Thoracic aorta (tissue), 2 donors: ENCODE results near the gene JADE2. TPM values are rescaled to one million over a fixed set of nuclear protein-coding genes. Genes with fewer than 3 reads are reported as not detected.

Experiments
- ATAC-seq: fragments of 150-250 bp; one replicate; pipeline ENCODE4 v1.8.0; 2017; ENCODE audit warnings: low read depth; ENCODE audit not compliant: insufficient number of reproducible peaks, low FRiP score
- DNase-seq: peaks from one replicate; pipeline ENCODE4 v3.0.0-alpha.2; 2020; ENCODE audit warnings: low spot score
- H3K27ac ChIP-seq, 2 donors: fragments of 200-600 bp; sonication (generic); 1 replicate in 1 of 2; 2 replicates in 1 of 2; pipeline ENCODE4 v1.5.1; 2016; ENCODE audit warnings: mild to moderate bottlenecking in 2 of 2, moderate library complexity in 2 of 2
- H3K27me3 ChIP-seq: fragments of 200-600 bp; sonication (generic); replicated peaks from 2 replicates; pipeline ENCODE4 v1.6.0; 2016; ENCODE audit warnings: mild to moderate bottlenecking; ENCODE audit not compliant: insufficient read depth
- H3K36me3 ChIP-seq: fragments of 200-600 bp; sonication (generic); one replicate; pipeline ENCODE4 v1.5.1; 2016
- H3K4me1 ChIP-seq, 2 donors: fragments of 200-600 bp; sonication (generic); 1 replicate in 1 of 2; 2 replicates in 1 of 2; pipeline versions ENCODE4 v1.5.1 to v1.6.0; 2016; ENCODE audit warnings: low read depth in 2 of 2, mild to moderate bottlenecking in 1 of 2; ENCODE audit not compliant: control insufficient read depth in 1 of 2
- H3K4me3 ChIP-seq: fragments of 200-600 bp; sonication (generic); 2 replicates; pipeline ENCODE4 v1.5.1; 2016; ENCODE audit warnings: mild to moderate bottlenecking
- H3K9me3 ChIP-seq: fragments of 200-600 bp; sonication (generic); 2 replicates; pipeline ENCODE4 v1.5.1; 2016
- CTCF ChIP-seq: fragments of 200-600 bp; sonication (generic); IDR thresholded peaks from one replicate; pipeline ENCODE4 v1.5.1; 2019; ENCODE audit warnings: antibody characterized with exemption
- total RNA-seq, 2 donors: library from RNA; depleted of rRNA; stranded (reverse); fragments of >200 nt; gene quantifications; one replicate each; pipeline versions ENCODE4 v1.1.0 to v1.2.3, GENCODE V29; 2016

JADE2 gene
- total RNA-seq, 2 donors from 2014 or later, result 54.0 to 81.3 TPM

DNA sequence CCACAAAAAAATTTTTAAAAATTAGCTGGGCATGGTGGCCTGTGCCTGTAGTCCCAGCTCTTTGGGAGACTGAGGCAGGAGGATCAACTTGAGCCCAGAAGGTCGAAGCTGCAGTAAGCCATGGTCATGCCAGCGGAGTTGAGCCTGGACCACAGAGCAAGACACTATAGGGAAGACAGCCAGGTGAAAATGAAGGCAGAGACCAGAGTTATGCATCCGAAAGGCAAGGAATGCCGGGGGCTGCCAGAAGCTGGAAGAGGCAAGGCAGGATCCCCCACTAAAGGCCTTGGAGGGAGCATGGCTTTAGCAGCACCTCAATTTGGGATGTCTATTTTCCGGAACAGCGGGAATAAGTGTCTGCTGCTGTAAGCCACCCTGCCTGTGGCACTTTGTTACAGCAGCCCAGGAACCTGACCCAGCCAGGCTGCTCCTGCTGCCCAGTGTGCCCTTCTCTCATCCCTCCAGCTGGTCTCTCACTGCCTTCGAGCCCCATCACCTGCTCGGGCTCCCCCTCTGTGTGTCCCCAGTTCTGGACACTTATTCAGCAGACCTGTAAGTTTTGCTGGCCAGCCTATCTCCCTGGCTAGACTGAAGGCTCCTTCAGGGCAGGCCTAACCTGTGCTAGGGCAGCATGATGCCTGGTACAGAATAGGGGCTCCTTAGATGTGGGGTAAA is 16.8 kb upstream of the JADE2 start:
- no peak for TF ChIP-seq CTCF
- Histone ChIP-seq H3K9me3 (no peaks in the 10 kb centered on the region), H3K4me1 (peaks cover 9 to 24% of the 10 kb centered on the region in 2 donors), H3K4me3 (no peak overlapping the region), H3K27me3 (no peaks in the 10 kb centered on the region), H3K36me3 (no peaks in the 10 kb centered on the region), H3K27ac (peak overlapping the region in 1 of 2 donors; percentile 16)
- ATAC-seq, result no peak
- DNase-seq, result no peak

- Histone ChIP-seq H3K4me3 (no peak overlapping the region), H3K27ac (peak overlapping the region in 1 of 2 donors; percentile 16), H3K36me3 (no peaks in the 10 kb centered on the region), H3K4me1 (peaks cover 3 to 18% of the 10 kb centered on the region in 2 donors), H3K27me3 (no peaks in the 10 kb centered on the region), H3K9me3 (no peaks in the 10 kb centered on the region)
- ATAC-seq (no peak), DNase-seq (no peak)
- no peak for TF ChIP-seq CTCF
Observed at GRCh38 chr5:134509308-134510040, 16.0 kb upstream of the JADE2 start.

DNA sequence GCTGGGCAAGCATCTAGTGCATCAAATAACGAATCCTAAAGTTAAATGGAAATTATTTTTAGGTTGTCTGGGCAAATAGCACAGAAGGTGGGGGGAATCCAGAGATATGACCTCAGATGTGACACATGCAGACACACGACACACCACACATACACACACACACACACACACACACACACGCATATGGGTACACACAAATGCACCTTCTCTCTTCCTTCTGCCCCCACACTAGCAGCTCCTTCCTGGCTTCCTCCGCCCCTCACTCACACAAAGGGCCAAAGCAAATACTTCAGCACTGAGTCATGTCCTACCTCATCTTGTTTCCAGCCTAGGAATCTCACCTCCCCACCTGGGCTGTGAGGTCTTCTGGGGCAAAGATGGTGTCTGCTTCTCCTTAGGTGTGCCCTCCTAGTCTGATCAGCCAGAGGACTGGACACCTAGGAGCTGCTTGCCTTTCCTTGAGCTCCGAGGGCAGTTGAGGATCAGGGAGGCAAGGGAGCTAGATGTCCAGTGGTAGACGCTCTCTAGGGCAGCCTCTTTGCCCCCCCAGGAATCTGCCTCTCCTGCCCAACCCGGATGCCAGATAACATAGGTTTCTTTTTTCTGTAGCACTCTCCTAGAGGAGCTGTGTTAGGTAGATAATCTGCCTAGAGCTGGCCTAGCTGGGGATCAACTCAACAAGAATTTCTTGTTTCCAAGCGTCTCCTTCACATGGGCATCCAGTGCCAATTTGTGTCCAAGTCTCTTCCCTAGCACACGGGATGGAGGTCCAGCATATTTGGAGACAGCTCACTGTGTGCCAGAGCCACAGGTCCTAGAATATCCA is 14.3 kb upstream of the JADE2 start:
- Histone ChIP-seq H3K4me1 (peaks cover 3 to 18% of the 10 kb centered on the region in 2 donors), H3K27ac (peak overlapping the region in 1 of 2 donors; percentile 16), H3K4me3 (no peak overlapping the region), H3K27me3 (no peaks in the 10 kb centered on the region), H3K36me3 (no peaks in the 10 kb centered on the region), H3K9me3 (no peaks in the 10 kb centered on the region)
- TF ChIP-seq CTCF, result no peak
- DNase-seq, result no peak
- ATAC-seq, result no peak

DNA sequence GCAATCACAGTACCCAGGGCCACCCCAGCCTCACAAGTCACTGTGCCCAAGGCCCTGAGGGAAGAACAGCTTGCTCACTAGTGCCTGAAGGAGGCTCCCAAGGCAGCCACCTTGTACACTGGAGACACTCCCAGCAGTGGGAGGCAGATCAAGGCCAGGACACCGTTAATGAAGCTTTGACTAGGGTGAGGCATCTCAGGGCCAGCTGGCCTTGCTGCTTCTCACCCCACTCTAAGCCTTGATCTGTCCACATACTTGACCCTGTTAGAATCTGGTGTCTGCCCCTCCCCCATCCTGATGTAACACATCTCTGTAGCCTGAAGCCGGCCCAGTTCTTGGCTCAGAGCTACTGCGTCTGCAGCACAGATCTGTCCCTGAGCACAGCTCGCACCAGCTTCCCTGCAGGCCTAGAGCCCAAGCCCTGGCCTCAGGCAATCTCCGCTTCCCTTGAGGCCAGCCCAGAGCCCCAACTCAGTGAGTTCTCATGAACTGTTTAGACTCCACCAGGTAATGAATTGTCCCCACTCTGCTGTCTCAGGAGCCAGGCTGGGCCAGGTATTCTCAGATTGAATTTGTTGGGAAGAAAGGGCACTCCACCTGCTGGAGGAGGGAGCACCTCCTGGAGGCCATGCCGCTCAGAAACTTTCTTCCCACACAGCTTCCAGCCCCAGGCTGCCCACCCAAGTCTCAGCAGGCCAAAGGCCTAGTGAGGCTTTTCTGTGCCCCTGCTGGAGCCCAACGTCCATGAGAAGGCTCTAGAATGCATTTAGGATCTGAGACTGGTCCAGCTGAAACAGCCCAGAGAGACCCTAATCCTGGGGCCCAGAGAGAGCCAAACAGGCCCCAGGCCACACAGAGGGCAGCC is 13.4 kb upstream of the JADE2 start:
- no peak for TF ChIP-seq CTCF
- H3K4me3 ChIP-seq, result no peak overlapping the region
- H3K9me3 ChIP-seq, result no peaks in the 10 kb centered on the region
- ATAC-seq, result no peak
- no peaks in the 10 kb centered on the region for H3K27me3 ChIP-seq
- H3K27ac ChIP-seq, result peak overlapping the region in 1 of 2 donors; percentile 16
- DNase-seq, result no peak
- no peaks in the 10 kb centered on the region for H3K36me3 ChIP-seq
- peaks cover 3 to 18% of the 10 kb centered on the region in 2 donors for H3K4me1 ChIP-seq
